ENCODE results near the gene KCNQ5.

DNA sequence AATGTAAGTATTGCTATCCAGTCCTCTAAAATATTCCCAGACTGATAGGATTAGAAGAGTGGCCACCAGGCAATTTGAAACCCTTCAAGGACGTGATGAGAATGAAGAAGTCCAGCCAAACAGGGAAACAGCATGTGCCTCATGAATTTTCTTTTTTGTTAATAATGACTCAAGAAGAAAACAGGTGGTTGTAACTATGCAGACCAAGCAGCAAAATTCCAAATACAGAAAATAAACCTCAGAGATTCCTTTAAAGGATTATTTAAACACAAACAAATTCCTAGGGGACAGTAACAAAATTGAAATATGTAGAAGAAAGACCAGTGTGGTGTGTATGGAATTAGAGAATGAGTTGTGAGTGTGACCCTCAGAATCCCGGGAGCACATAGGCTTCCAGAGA is 239.2 kb downstream of the KCNQ5 start:
- TF ChIP-seq POLR2A (IDR thresholded peaks at IDR 0.05): no peak
- TF ChIP-seq, protein P1, sequence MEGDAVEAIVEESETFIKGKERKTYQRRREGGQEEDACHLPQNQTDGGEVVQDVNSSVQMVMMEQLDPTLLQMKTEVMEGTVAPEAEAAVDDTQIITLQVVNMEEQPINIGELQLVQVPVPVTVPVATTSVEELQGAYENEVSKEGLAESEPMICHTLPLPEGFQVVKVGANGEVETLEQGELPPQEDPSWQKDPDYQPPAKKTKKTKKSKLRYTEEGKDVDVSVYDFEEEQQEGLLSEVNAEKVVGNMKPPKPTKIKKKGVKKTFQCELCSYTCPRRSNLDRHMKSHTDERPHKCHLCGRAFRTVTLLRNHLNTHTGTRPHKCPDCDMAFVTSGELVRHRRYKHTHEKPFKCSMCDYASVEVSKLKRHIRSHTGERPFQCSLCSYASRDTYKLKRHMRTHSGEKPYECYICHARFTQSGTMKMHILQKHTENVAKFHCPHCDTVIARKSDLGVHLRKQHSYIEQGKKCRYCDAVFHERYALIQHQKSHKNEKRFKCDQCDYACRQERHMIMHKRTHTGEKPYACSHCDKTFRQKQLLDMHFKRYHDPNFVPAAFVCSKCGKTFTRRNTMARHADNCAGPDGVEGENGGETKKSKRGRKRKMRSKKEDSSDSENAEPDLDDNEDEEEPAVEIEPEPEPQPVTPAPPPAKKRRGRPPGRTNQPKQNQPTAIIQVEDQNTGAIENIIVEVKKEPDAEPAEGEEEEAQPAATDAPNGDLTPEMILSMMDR (IDR thresholded peaks at IDR 0.05): no peak
- TF ChIP-seq POLR2AphosphoS5 (IDR thresholded peaks at IDR 0.05; ENCODE audit: insufficient read depth in 1 of 2, low read depth in 1 of 2): no peak

All from vagina (tissue), 2 donors.